PC-9 (cell line): Measurements from ENCODE around the gene MAPK8IP3. TPM values are rescaled to one million over a fixed set of nuclear protein-coding genes. Genes with fewer than 3 reads are reported as not detected.
"Not testable (repeated sequence)": the region's sequence is repeated elsewhere in the genome, so short reads cannot be mapped to it uniquely, and the experiment has no call there.

Experiments used
- BruUV-seq: library from RNA; stranded (reverse); fragments of 400-500 nt; replicated peaks from 2 replicates; lab custom pipeline; 2021; lab: Mats Ljungman, UMichigan
- CTCF ChIA-PET: fragments of 300-600 bp; sonication (Branson Sonifier 250); formaldehyde crosslinking; loops from one replicate; lab custom pipeline; 2022; ENCODE audit warnings: antibody characterized with exemption; lab: Charles Lee
- POLR2A ChIA-PET: fragments of 300-600 bp; sonication (Branson Sonifier 250); formaldehyde crosslinking; loops from one replicate; lab custom pipeline; 2022; ENCODE audit warnings: antibody characterized with exemption; ENCODE audit not compliant: unreplicated experiment; lab: Charles Lee
- DNase-seq, 2 experiments: peaks; one replicate each; pipeline versions ENCODE4 v3.0.0 to v3.0.0-alpha.2; 2015 to 2022; ENCODE audit warnings: mixed read lengths in 1 of 2
- H2AFZ ChIP-seq: fragments of 200-600 bp; sonication (generic); 2 replicates; pipeline ENCODE4 v1.8.1; 2017; ENCODE audit warnings: antibody characterized with exemption
- H3F3A ChIP-seq: fragments of 200-600 bp; sonication (generic); 2 replicates; pipeline ENCODE4 v1.8.1; 2017; ENCODE audit warnings: antibody characterized with exemption, mild to moderate bottlenecking, low read depth; ENCODE audit not compliant: insufficient read depth
- H3K27ac ChIP-seq: fragments of 200-600 bp; sonication (generic); 2 replicates; pipeline ENCODE4 v1.6.1; 2016; ENCODE audit warnings: mixed run types
- H3K27me3 ChIP-seq: fragments of 200-600 bp; sonication (generic); 2 replicates; pipeline ENCODE4 v1.6.1; 2016; ENCODE audit warnings: low read depth, mixed run types; ENCODE audit not compliant: insufficient read depth
- H3K36me3 ChIP-seq: fragments of 200-600 bp; sonication (generic); 2 replicates; pipeline ENCODE4 v1.6.1; 2016; ENCODE audit warnings: low read depth, mixed run types
- H3K4me1 ChIP-seq: fragments of 200-600 bp; sonication (generic); replicated peaks from 2 replicates; pipeline ENCODE4 v1.6.1; 2016; ENCODE audit warnings: mixed run types; ENCODE audit not compliant: insufficient read depth
- H3K4me2 ChIP-seq: fragments of 200-600 bp; sonication (generic); 2 replicates; pipeline ENCODE4 v1.6.1; 2017; ENCODE audit warnings: mixed run types
- H3K4me3 ChIP-seq: fragments of 200-600 bp; sonication (generic); 2 replicates; pipeline ENCODE4 v1.6.1; 2016; ENCODE audit warnings: mixed run types
- H3K79me2 ChIP-seq: fragments of 200-600 bp; sonication (generic); 2 replicates; pipeline ENCODE4 v1.6.1; 2017; ENCODE audit warnings: low read depth, mixed run types
- H3K9me2 ChIP-seq: fragments of 200-600 bp; sonication (generic); 2 replicates; pipeline ENCODE4 v1.8.1; 2017; ENCODE audit warnings: mild to moderate bottlenecking; ENCODE audit not compliant: insufficient read depth
- H3K9me3 ChIP-seq: fragments of 200-600 bp; sonication (generic); 2 replicates; pipeline ENCODE4 v1.8.1; 2016; ENCODE audit warnings: low read depth; ENCODE audit not compliant: insufficient read depth
- H4K20me1 ChIP-seq: fragments of 200-600 bp; sonication (generic); 2 replicates; pipeline ENCODE4 v1.8.1; 2017; ENCODE audit not compliant: insufficient read depth
- CTCF ChIP-seq: fragments of 200-600 bp; sonication (generic); conservative IDR thresholded peaks from 2 replicates; pipeline ENCODE4 v1.6.1; 2017; ENCODE audit warnings: mixed run types, antibody characterized with exemption, mild to moderate bottlenecking, moderate library complexity
- EZH2 ChIP-seq: fragments of 200-600 bp; sonication (generic); IDR thresholded peaks from 2 replicates; pipeline ENCODE4 v1.8.0; 2017; ENCODE audit warnings: antibody characterized with exemption, low read depth
- intact Hi-C: fragments of 100-400 bp; cut with micrococcal nuclease; formaldehyde crosslinking; loops from one replicate; pipeline ENCODE4 v1.10.0; 2022; ENCODE audit not compliant: unreplicated experiment
- total RNA-seq: library from RNA; stranded (reverse); gene quantifications from 2 replicates; pipeline ENCODE4 v1.2.3, GENCODE V29; 2021

Gene MAPK8IP3
- total RNA-seq, 1 experiment from 2014 or later = 125 TPM

GRCh38 chr16:1731073-1731472 lies 25.1 kb downstream of the MAPK8IP3 start:
- H3K9me2 ChIP-seq = no peaks in the 10 kb centered on the region
- H4K20me1 ChIP-seq = no peaks in the 10 kb centered on the region
- no peak for DNase-seq
- H3K9me3 ChIP-seq = no peaks in the 10 kb centered on the region
- 0 out of 2 replicates have a peak, but pooled peaks cover 2% of the 10 kb centered on the region for H3K79me2 ChIP-seq
- no TSS peak for BruUV-seq
- H3F3A ChIP-seq = peaks cover 16% of the 10 kb centered on the region
- CTCF ChIA-PET = no interaction called here
- H3K27ac ChIP-seq = no peak overlapping the region
- TF ChIP-seq CTCF (no peak), EZH2 (no peak)
- intact Hi-C loops = no loop called here
- POLR2A ChIA-PET = no interaction called here
- H3K4me3 ChIP-seq = no peak overlapping the region
- H3K36me3 ChIP-seq = no peaks in the 10 kb centered on the region
- no peak overlapping the region for H3K4me2 ChIP-seq
- H2AFZ ChIP-seq = no peak overlapping the region
- no peaks in the 10 kb centered on the region for H3K27me3 ChIP-seq
- H3K4me1 ChIP-seq = no peaks in the 10 kb centered on the region

- no peaks in the 10 kb centered on the region for H3K4me1 ChIP-seq
- H3K9me3 ChIP-seq = no peaks in the 10 kb centered on the region
- CTCF ChIA-PET = no interaction called here
- no peaks in the 10 kb centered on the region for H4K20me1 ChIP-seq
- H3K4me2 ChIP-seq = no peak overlapping the region
- no peak overlapping the region for H3K4me3 ChIP-seq
- H3K36me3 ChIP-seq = no peaks in the 10 kb centered on the region
- H3F3A ChIP-seq = peaks cover 17% of the 10 kb centered on the region
- H3K27ac ChIP-seq = no peak overlapping the region
- no peak overlapping the region for H2AFZ ChIP-seq
- no peaks in the 10 kb centered on the region for H3K27me3 ChIP-seq
- TF ChIP-seq EZH2 = no peak
- no peak for TF ChIP-seq CTCF
- BruUV-seq = no TSS peak
- no peaks in the 10 kb centered on the region for H3K9me2 ChIP-seq
- DNase-seq = no peak
- no peaks in the 10 kb centered on the region for H3K79me2 ChIP-seq
- POLR2A ChIA-PET = no interaction called here
- intact Hi-C loops = no loop called here
These were observed 25.6 kb downstream of the MAPK8IP3 start for GRCh38 chr16:1731603-1732002.

- Histone ChIP-seq H4K20me1 (no peaks in the 10 kb centered on the region), H2AFZ (no peak overlapping the region), H3K9me2 (no peaks in the 10 kb centered on the region), H3K9me3 (no peaks in the 10 kb centered on the region), H3K4me2 (no peak overlapping the region), H3K79me2 (no peaks in the 10 kb centered on the region), H3K27me3 (no peaks in the 10 kb centered on the region), H3F3A (peaks cover 17% of the 10 kb centered on the region), H3K4me3 (no peak overlapping the region), H3K4me1 (no peaks in the 10 kb centered on the region), H3K36me3 (no peaks in the 10 kb centered on the region), H3K27ac (no peak overlapping the region)
- POLR2A ChIA-PET = no interaction called here
- no peak for DNase-seq
- CTCF ChIA-PET = interaction anchor here (0.6 kb wide), 1 partner anchor 12 kb away, joined by 3 read pairs; no protein-coding TSS in a partner anchor
- no TSS peak for BruUV-seq
- no peak for TF ChIP-seq CTCF
- TF ChIP-seq EZH2 = no peak
- intact Hi-C loops = no loop called here
These were observed 26.1 kb downstream of the MAPK8IP3 start for GRCh38 chr16:1732071-1732470.

- H3K4me2 ChIP-seq, H3K79me2 ChIP-seq, H3K36me3 ChIP-seq, H3K27ac ChIP-seq, BruUV-seq, H3K9me3 ChIP-seq, H2AFZ ChIP-seq, intact Hi-C loops, POLR2A ChIA-PET, H3K4me3 ChIP-seq, H3K9me2 ChIP-seq, H3K27me3 ChIP-seq, DNase-seq, H3K4me1 ChIP-seq, H4K20me1 ChIP-seq: not testable (repeated sequence)
- peaks cover 19% of the 10 kb centered on the region for H3F3A ChIP-seq
- CTCF ChIA-PET = interaction anchor here (0.6 to 0.7 kb wide), 3 partner anchors 11 to 84 kb away, joined by 3 read pairs; no protein-coding TSS in a partner anchor
These were observed 26.6 kb downstream of the MAPK8IP3 start for GRCh38 chr16:1732551-1732987.
